ENCODE measurements around the gene ORAI1. TPM values are rescaled to one million over a fixed set of nuclear protein-coding genes. Genes with fewer than 3 reads are reported as not detected.
"Not testable (repeated sequence)": the region's sequence is repeated elsewhere in the genome, so short reads cannot be mapped to it uniquely, and the experiment has no call there.

Gene ORAI1
- total RNA-seq, 2 experiments from 2014 or later, result 29.4 to 35.9 TPM

DNA sequence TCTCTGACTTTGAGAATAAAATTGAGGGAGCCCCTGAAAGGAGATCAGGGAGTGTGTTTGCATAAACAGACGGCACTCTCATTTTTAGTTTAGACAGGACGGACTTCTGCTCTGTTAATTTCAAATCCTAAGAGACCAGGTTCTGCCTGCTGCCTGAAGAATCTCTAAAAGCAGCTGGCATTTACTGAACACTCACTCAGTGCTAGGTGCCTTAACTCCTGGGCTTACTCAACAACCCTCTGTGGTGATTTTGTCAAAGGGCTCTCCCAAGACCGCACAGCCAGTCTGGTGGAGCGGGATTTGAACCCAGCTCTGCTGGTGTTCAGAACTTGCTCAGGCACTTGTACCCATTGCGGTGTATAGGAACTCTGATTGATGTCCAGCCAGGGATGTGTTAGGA is 2.2 kb downstream of the ORAI1 start:
- peaks cover 57% of the 10 kb centered on the region for H3K4me1 Mint-ChIP-seq
- ChIA-PET CTCF (interaction anchor here (0.5 to 4.2 kb wide), 8 partner anchors 9 to 982 kb away, joined by 3 to 29 read pairs (median 4); partner anchors contain the start of gene MORN3), POLR2A (interaction anchor here (0.7 to 2.4 kb wide), 7 partner anchors 9 to 174 kb away, joined by 3 to 12 read pairs (median 5); no protein-coding TSS in a partner anchor)
- H3K4me3 Mint-ChIP-seq, result peak overlapping the region; percentile 92
- H3K36me3 Mint-ChIP-seq (ENCODE audit: low read depth), result peaks cover 45% of the 10 kb centered on the region
- H3K9me3 Mint-ChIP-seq (ENCODE audit: low read depth), result no peaks in the 10 kb centered on the region
- peak overlapping the region; percentile 99 for H3K27ac Mint-ChIP-seq
- intact Hi-C loops (cut with DNase I, micrococcal nuclease), result loop anchor here (5.0 kb wide), 4 partner anchors 91 to 1904 kb away; partner anchors contain the start of genes RHOF (in 1 of the 2) and RILPL1 (in 1 of the 2)
- H3K27me3 Mint-ChIP-seq, result no peaks in the 10 kb centered on the region
- DNase-seq (peak; percentile 46), ATAC-seq (no peak)

DNA sequence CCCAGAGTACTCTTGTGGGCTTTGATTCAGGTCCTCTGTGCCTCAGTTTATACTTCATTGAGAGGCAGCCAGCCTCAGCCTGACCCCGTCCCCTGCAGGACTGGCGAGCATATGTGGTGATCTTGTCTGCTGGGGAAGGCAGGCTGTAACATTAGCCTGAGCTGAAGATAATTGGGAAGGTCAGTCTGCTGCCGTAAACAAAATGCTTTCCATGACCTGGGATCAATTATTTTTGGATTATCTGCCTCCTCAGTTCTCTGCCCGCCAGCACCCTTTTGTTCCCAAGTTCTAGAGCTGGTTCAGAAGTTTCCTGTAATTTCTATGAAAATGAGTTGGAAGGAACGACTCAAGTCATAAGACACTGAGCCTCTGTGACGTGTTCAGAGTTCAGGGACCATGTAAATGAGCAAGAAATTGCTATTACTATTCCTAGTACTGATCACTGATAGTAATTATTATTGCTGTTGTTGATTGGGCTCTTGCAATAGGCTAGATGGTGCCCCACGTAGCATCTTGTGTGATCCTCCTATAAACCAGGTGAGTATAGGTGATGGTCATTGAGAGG is 4.5 kb downstream of the ORAI1 start:
- H3K36me3 Mint-ChIP-seq (ENCODE audit: low read depth), result peaks cover 50% of the 10 kb centered on the region
- intact Hi-C loops (cut with DNase I, micrococcal nuclease), result no loop called here
- no peaks in the 10 kb centered on the region for H3K9me3 Mint-ChIP-seq (ENCODE audit: low read depth)
- peak overlapping the region; percentile 99 for H3K27ac Mint-ChIP-seq
- peak overlapping the region; percentile 92 for H3K4me3 Mint-ChIP-seq
- CTCF ChIA-PET, result no interaction called here
- no peaks in the 10 kb centered on the region for H3K27me3 Mint-ChIP-seq
- POLR2A ChIA-PET, result interaction anchor here (0.7 kb wide), 1 partner anchor 18 kb away, joined by 4 read pairs; no protein-coding TSS in a partner anchor
- peaks cover 62% of the 10 kb centered on the region for H3K4me1 Mint-ChIP-seq
- DNase-seq (no peak), ATAC-seq (no peak)

DNA sequence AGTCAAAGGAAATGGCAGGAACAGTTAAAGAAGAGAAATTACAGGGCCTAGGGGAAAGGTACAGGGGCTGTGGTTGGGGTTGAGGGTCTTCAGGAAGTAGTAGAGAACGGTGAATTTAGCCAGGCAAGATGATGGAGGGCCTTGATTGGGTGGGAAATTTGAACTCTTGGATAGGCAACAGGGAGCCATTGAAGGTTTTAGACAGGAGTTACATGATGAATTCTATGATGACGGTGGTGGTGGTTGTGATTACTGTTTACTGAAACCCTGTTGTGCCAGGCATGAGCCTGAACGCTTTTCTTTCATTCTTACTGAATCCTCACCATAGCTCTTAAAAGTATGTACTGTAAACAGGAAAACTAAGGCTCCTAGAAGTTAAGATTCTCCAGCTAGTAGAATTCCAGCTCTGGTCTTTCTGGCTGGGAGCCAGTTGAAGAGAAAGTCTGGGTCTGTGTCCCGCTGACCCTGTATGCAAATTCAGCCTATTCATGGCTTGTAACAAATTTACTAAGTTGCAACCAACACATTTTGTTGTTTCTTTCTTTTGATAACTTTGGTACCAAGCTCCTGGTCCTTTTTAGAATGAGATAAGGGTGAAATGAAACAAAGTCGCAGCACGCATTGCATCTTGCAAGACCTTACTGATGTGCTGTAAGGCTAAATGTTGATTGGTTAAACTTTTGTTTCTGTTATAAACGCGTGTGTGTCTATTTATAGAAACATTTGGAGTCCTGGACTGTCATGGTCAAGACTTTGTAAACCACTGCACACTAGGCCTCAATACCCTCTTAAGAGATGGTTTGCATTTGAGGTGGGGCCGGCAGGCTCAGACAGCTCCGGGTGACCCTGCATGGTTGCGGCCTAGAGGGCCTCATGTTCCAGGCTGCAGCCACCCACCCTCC is 6.0 kb downstream of the ORAI1 start:
- H3K4me3 Mint-ChIP-seq, result peak overlapping the region; percentile 41
- no peaks in the 10 kb centered on the region for H3K9me3 Mint-ChIP-seq (ENCODE audit: low read depth)
- no peaks in the 10 kb centered on the region for H3K27me3 Mint-ChIP-seq
- H3K4me1 Mint-ChIP-seq, result peaks cover 73% of the 10 kb centered on the region
- intact Hi-C loops (cut with DNase I, micrococcal nuclease), result no loop called here
- DNase-seq (no peak), ATAC-seq (no peak)
- peaks cover 51% of the 10 kb centered on the region for H3K36me3 Mint-ChIP-seq (ENCODE audit: low read depth)
- CTCF ChIA-PET, result interaction anchor here (0.7 to 2.4 kb wide), 6 partner anchors 9 to 193 kb away, joined by 3 to 10 read pairs (median 4); partner anchors contain the start of gene MORN3
- POLR2A ChIA-PET, result interaction anchor here (0.9 kb wide), 1 partner anchor 40 kb away, joined by 3 read pairs; no protein-coding TSS in a partner anchor
- peak overlapping the region; percentile 99 for H3K27ac Mint-ChIP-seq

DNA sequence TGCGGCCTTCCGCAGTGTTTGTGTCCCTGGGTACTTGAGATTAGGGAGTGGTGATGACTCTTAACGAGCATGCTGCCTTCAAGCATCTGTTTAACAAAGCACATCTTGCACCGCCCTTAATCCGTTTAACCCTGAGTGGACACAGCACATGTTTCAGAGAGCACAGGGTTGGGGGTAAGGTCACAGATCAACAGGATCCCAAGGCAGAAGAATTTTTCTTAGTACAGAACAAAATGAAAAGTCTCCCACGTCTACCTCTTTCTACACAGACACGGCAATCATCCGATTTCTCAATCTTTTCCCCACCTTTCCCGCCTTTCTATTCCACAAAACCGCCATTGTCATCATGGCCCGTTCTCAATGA is 7.5 kb downstream of the ORAI1 start:
- H3K27ac Mint-ChIP-seq; H3K4me3 Mint-ChIP-seq; CTCF ChIA-PET; H3K27me3 Mint-ChIP-seq; intact Hi-C loops (cut with DNase I, micrococcal nuclease); POLR2A ChIA-PET; H3K9me3 Mint-ChIP-seq (ENCODE audit: low read depth); ATAC-seq; DNase-seq: not testable (repeated sequence)
- Mint-ChIP-seq H3K4me1 (peaks cover 81% of the 10 kb centered on the region), H3K36me3 (ENCODE audit: low read depth) (peaks cover 47% of the 10 kb centered on the region)

DNA sequence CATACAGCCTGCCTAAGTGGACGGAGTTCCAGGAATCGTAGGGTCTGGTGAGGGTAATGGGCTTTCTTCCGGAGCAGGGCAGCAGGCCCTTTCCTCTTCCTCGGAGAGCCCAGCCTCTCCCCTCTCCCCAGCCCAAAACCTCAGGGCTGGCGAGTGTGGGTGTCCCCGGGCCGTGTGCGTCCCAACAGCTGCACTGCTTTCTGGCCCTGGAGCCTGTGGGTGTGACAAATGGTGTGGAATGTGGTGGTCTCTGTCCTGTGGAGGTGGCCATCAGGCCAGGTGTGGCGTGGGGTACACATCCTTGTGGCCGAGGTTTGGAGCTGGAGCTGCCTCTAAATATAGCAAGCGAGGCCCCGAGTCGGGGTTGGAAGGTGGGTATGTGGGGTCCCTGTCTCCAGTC is 8.5 kb downstream of the ORAI1 start:
- Mint-ChIP-seq H3K27ac (peak overlapping the region; percentile 85), H3K27me3 (no peaks in the 10 kb centered on the region), H3K4me3 (peak overlapping the region; percentile 28), H3K4me1 (peaks cover 74% of the 10 kb centered on the region), H3K36me3 (ENCODE audit: low read depth) (peaks cover 42% of the 10 kb centered on the region), H3K9me3 (ENCODE audit: low read depth) (no peaks in the 10 kb centered on the region)
- POLR2A ChIA-PET, result interaction anchor here (0.5 to 1.0 kb wide), 3 partner anchors 37 to 78 kb away, joined by 3 to 4 read pairs (median 3); no protein-coding TSS in a partner anchor
- DNase-seq (no peak), ATAC-seq (no peak)
- CTCF ChIA-PET, result interaction anchor here (0.6 to 1.2 kb wide), 3 partner anchors 34 to 159 kb away, joined by 4 to 6 read pairs (median 4); partner anchors contain the start of gene RHOF
- intact Hi-C loops (cut with DNase I, micrococcal nuclease), result no loop called here

DNA sequence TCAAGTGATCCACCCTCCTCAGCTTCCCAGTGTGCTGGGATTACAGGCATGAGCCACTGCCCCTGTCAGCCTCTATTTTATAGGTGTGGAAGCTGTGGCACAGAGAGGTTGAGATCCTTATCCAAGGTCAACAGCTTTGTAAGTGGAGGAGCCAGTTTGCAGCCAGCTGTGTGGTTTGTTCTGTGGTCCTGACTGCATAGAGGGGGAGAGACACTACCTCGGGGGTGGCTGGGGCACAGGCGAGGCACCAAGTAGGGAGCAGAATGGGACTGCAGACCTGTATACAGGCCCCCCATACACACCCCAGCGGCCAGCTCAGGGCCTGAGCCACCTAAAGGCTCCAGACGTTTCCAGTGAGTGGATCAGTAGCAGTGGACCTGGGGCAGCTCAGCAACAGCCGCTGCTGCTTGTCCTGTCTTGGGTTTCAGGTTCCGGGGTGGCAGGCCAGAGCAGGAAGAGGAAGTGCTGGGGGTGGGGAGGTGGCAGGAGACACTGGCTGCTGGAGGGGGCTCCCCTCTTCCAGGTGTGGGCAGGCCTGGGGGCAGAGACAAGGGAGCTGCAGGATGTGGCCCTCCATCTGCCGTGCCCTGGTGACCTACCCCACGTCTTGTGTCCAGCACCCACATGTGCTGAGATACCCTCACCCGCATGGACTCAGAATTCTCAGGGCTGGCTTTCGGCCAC is 11.0 kb downstream of the ORAI1 start:
- Mint-ChIP-seq H3K27me3 (no peaks in the 10 kb centered on the region), H3K4me1 (peaks cover 53% of the 10 kb centered on the region), H3K36me3 (ENCODE audit: low read depth) (peaks cover 36% of the 10 kb centered on the region), H3K4me3 (peak overlapping the region; percentile 63), H3K9me3 (ENCODE audit: low read depth) (no peaks in the 10 kb centered on the region), H3K27ac (peak overlapping the region; percentile 91)
- POLR2A ChIA-PET, result interaction anchor here (0.6 to 1.3 kb wide), 3 partner anchors 8 to 32 kb away, joined by 3 to 5 read pairs (median 3); partner anchors contain the start of gene MORN3
- DNase-seq (peak; percentile 77), ATAC-seq (peak; percentile 86)
- CTCF ChIA-PET, result interaction anchor here (0.9 to 3.4 kb wide), 6 partner anchors 9 to 194 kb away, joined by 3 to 15 read pairs (median 9); partner anchors contain the start of gene MORN3
- intact Hi-C loops (cut with DNase I, micrococcal nuclease), result no loop called here

DNA sequence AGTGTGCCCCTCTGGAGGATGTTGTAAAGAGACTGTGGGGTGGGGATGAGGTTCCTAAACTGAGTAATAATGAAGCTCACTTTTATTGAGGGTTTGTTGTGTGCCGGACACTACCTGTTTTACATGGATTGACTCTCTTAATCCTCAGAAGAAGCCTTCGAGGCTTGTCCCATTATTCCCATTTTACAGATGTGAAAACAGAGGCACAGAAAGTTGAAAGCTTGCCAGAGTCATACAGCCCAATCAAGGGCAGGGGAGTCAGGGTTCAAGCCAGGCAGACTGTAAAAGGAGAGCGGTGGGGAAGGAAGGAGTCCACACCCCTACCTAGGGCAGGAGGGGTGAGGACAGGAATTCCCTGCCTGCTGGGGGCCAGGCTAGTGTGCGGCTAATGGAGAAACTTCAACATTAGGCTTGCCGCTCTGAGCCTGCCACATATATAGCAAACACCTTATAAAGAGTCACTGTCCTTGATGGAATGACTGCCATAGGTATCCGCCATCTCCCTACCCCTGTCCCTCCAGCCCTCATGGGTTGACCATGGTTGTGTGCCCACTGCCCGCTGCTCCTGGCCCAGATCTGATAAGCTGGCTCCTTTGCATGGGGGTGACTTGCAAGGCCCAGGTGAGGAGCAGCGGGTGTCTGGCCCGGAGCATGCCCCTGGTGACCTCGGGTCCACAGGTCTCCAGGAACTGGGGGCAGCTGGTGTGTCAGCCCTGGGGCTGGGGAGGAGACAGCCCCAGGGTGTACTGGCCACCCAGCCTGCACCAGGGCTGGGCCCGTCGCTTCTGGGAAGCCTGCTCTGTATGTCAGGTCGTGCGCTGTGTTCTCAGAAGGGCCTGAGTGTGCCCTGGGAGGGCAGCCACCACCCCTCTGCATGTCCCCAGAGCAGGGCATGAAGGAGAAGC is 12.2 kb downstream of the ORAI1 start:
- H3K9me3 Mint-ChIP-seq (ENCODE audit: low read depth), result no peaks in the 10 kb centered on the region
- ChIA-PET CTCF (interaction anchor here (1.0 to 3.4 kb wide), 5 partner anchors 10 to 195 kb away, joined by 3 to 15 read pairs (median 14); partner anchors contain the start of gene MORN3), POLR2A (interaction anchor here (0.5 to 1.0 kb wide), 2 partner anchors 11 to 89 kb away, joined by 3 to 5 read pairs; no protein-coding TSS in a partner anchor)
- intact Hi-C loops (cut with DNase I, micrococcal nuclease), result no loop called here
- DNase-seq (no peak), ATAC-seq (no peak)
- H3K36me3 Mint-ChIP-seq (ENCODE audit: low read depth), result peaks cover 32% of the 10 kb centered on the region
- H3K27ac Mint-ChIP-seq, result peak overlapping the region; percentile 91
- no peaks in the 10 kb centered on the region for H3K27me3 Mint-ChIP-seq
- H3K4me1 Mint-ChIP-seq, result peaks cover 42% of the 10 kb centered on the region
- H3K4me3 Mint-ChIP-seq, result no peak overlapping the region

DNA sequence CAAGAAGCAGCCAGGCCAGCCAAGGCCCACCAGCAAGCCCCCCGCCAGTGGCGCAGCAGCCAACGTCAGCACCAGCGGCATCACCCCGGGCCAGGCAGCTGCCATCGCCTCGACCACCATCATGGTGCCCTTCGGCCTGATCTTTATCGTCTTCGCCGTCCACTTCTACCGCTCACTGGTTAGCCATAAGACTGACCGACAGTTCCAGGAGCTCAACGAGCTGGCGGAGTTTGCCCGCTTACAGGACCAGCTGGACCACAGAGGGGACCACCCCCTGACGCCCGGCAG is 15.0 kb downstream of the ORAI1 start:
- POLR2A ChIA-PET, result no interaction called here
- Mint-ChIP-seq H3K27me3 (no peaks in the 10 kb centered on the region), H3K4me1 (peaks cover 24% of the 10 kb centered on the region), H3K36me3 (ENCODE audit: low read depth) (peaks cover 28% of the 10 kb centered on the region), H3K9me3 (ENCODE audit: low read depth) (no peaks in the 10 kb centered on the region), H3K27ac (peak overlapping the region; percentile 65), H3K4me3 (no peak overlapping the region)
- ATAC-seq (no peak), DNase-seq (no peak)
- CTCF ChIA-PET, result interaction anchor here (0.7 to 1.2 kb wide), 2 partner anchors 9 to 154 kb away, joined by 4 read pairs; no protein-coding TSS in a partner anchor
- intact Hi-C loops (cut with DNase I, micrococcal nuclease), result no loop called here

DNA sequence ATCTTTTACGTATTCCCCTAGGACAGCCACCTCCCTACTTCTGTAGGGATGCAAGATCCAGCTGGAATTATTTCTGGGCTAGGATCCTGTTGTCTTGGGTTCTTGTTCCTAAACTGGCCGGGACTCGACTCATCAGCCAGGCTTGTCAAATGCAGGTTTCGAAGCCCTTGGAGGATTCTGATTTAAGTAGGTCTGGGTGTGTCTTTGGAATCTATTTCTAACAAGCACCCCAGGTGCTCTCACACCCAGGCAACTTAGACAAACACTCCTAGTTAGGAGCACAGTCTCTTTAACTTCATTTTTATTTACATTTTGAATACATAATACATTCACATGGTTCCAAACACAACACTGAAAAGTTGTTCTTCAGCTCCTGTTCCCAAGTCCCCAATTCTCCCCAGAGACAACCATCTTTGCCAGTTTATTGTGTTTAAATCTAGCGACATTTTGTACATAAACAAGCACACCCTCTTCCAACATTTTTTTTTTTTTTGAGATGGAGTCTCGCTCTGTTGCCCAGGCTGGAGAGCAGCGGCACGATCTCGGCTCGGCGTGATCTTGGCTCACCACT is 22.2 kb downstream of the ORAI1 start:
- no peak overlapping the region for H3K4me3 Mint-ChIP-seq

DNA sequence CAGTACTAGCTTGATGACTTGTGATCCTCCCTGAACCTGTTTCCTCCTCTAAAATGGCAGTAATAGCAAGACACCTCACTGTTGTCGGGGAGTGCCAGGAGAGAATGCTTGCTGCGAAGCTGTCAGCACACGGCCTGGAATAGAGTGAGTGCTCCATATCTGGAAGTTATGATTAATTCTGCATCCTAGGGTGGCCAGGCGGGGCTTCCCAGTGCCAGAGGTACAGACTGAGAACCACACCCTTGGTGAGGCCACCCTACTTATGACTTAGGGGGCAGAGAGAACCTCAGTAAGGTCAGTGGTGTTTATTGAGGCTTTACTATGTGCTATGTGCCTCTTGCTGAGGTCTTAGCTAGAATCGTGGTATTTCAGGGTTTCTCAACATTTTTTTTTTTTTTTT is 23.0 kb downstream of the ORAI1 start:
- ATAC-seq, result peak; percentile 3
- intact Hi-C loops (cut with DNase I, micrococcal nuclease), result no loop called here
- POLR2A ChIA-PET, result interaction anchor here (0.8 to 1.1 kb wide), 2 partner anchors 18 to 20 kb away, joined by 4 to 9 read pairs; no protein-coding TSS in a partner anchor

More for the DNA sequence above, 22.2 kb downstream of the ORAI1 start:
- no peak for DNase-seq
- intact Hi-C loops (cut with DNase I, micrococcal nuclease), result no loop called here
- Mint-ChIP-seq H3K9me3 (ENCODE audit: low read depth) (no peaks in the 10 kb centered on the region), H3K36me3 (ENCODE audit: low read depth) (peaks cover 8% of the 10 kb centered on the region), H3K27ac (no peak overlapping the region), H3K27me3 (no peaks in the 10 kb centered on the region), H3K4me1 (peaks cover 15% of the 10 kb centered on the region)
- POLR2A ChIA-PET, result interaction anchor here (1.1 kb wide), 1 partner anchor 19 kb away, joined by 9 read pairs; no protein-coding TSS in a partner anchor
- ATAC-seq, result no peak
- CTCF ChIA-PET, result interaction anchor here (0.6 kb wide), 1 partner anchor 157 kb away, joined by 3 read pairs; no protein-coding TSS in a partner anchor

More for the DNA sequence above, 23.0 kb downstream of the ORAI1 start:
- Mint-ChIP-seq H3K9me3 (ENCODE audit: low read depth) (no peaks in the 10 kb centered on the region), H3K27ac (peak overlapping the region; percentile 51), H3K4me3 (no peak overlapping the region), H3K4me1 (peaks cover 21% of the 10 kb centered on the region), H3K27me3 (no peaks in the 10 kb centered on the region), H3K36me3 (ENCODE audit: low read depth) (peaks cover 13% of the 10 kb centered on the region)
- CTCF ChIA-PET, result interaction anchor here (0.6 to 1.5 kb wide), 3 partner anchors 19 to 156 kb away, joined by 3 to 8 read pairs (median 5); no protein-coding TSS in a partner anchor
- no peak for DNase-seq

Measured in activated CD4-positive, alpha-beta T cell treated with anti-CD3 and anti-CD28 coated beads for 36 hours (primary cell).